Measurements from ENCODE around the gene MOB3A.

- no peak for TF ChIP-seq CTCF (IDR thresholded peaks at IDR 0.05)
- TF ChIP-seq ZFX (IDR thresholded peaks at IDR 0.05; ENCODE audit: borderline replicate concordance), result no peak
Observed at GRCh38 chr19:2109046-2109864, 13.1 kb upstream of the MOB3A start.

Measured in 22Rv1 (cell line).